Measurements from ENCODE around the gene NGDN. TPM values are rescaled to one million over a fixed set of nuclear protein-coding genes. Genes with fewer than 3 reads are reported as not detected.

Gene NGDN
- total RNA-seq, 6 experiments from 2014 or later = 12.0 to 16.5 (median 14.3) TPM

- DNase-seq = no peak
- no peak overlapping the region for H3K27ac ChIP-seq
- ATAC-seq = no peak
- H3K27me3 ChIP-seq = no peaks in the 10 kb centered on the region
- H3K4me3 ChIP-seq = no peak overlapping the region
- H3K4me1 ChIP-seq = no peaks in the 10 kb centered on the region
- TF ChIP-seq POLR2A (IDR thresholded peaks at IDR 0.05) = no peak
- no peak for TF ChIP-seq CTCF (IDR thresholded peaks at IDR 0.05)
- intact Hi-C loops (cut with DNase I) = no loop called here
- H3K36me3 ChIP-seq = no peaks in the 10 kb centered on the region
- no peaks in the 10 kb centered on the region for H3K9me3 ChIP-seq
Measured at GRCh38 chr14:23464700-23465099, 4.8 kb upstream of the NGDN start.

- H3K36me3 ChIP-seq = no peaks in the 10 kb centered on the region
- no peak overlapping the region for H3K27ac ChIP-seq
- H3K27me3 ChIP-seq = no peaks in the 10 kb centered on the region
- whole genome bisulfite sequencing (ENCODE audit: insufficient coverage, low coverage, low lambda C conversion rate, missing lambda C conversion rate) = 87% methylated on average over 3 of the region's 3 CpGs
- DNase-seq (no peak), ATAC-seq (no peak)
- H3K4me1 ChIP-seq = peaks cover 0 to 3% (median 0%) of the 10 kb centered on the region in 4 donors
- intact Hi-C loops (cut with DNase I) = no loop called here
- no peak for TF ChIP-seq POLR2A (IDR thresholded peaks at IDR 0.05)
- no peak for TF ChIP-seq CTCF (IDR thresholded peaks at IDR 0.05)
- H3K4me3 ChIP-seq = no peak overlapping the region
- no peaks in the 10 kb centered on the region for H3K9me3 ChIP-seq
Measured at GRCh38 chr14:23465261-23465660, 4.2 kb upstream of the NGDN start.

GRCh38 chr14:23468704-23469126, 788 bp upstream of the NGDN start:
- no peaks in the 10 kb centered on the region for H3K9me3 ChIP-seq
- peak in 1 of 4 donors; percentile 34 for ATAC-seq
- peak overlapping the region; percentile 47 to 92 (median 85) for H3K4me3 ChIP-seq
- intact Hi-C loops (cut with DNase I) = no loop called here
- peak overlapping the region in 2 of 3 donors; percentile 16 to 61 for H3K27ac ChIP-seq
- H3K4me1 ChIP-seq = peaks cover 0 to 7% (median 2%) of the 10 kb centered on the region in 4 donors
- TF ChIP-seq CTCF (IDR thresholded peaks at IDR 0.05) (no peak), POLR2A (IDR thresholded peaks at IDR 0.05) (no peak)
- peaks cover 0 to 26% (median 9%) of the 10 kb centered on the region in 4 donors for H3K36me3 ChIP-seq
- no peak for DNase-seq
- 72% methylated on average over 15 of the region's 15 CpGs for WGBS (ENCODE audit: insufficient coverage, low coverage, low lambda C conversion rate, missing lambda C conversion rate)
- H3K27me3 ChIP-seq = no peaks in the 10 kb centered on the region

GRCh38 chr14:23469906-23470403, 452 bp downstream of the NGDN start:
- H3K4me1 ChIP-seq = peaks cover 0 to 7% (median 2%) of the 10 kb centered on the region in 4 donors
- H3K27ac ChIP-seq = peak overlapping the region; percentile 45 to 70 (median 64)
- peak; percentile 1 to 4 (median 2) for ATAC-seq
- H3K36me3 ChIP-seq = peaks cover 2 to 39% (median 11%) of the 10 kb centered on the region in 4 donors
- WGBS (ENCODE audit: insufficient coverage, low coverage, low lambda C conversion rate, missing lambda C conversion rate) = 3% methylated on average over 8 of the region's 11 CpGs
- no peaks in the 10 kb centered on the region for H3K27me3 ChIP-seq
- no peak for DNase-seq
- TF ChIP-seq CTCF (IDR thresholded peaks at IDR 0.05) (no peak), POLR2A (IDR thresholded peaks at IDR 0.05) (no peak)
- no peaks in the 10 kb centered on the region for H3K9me3 ChIP-seq
- intact Hi-C loops (cut with DNase I) = no loop called here
- H3K4me3 ChIP-seq = peak overlapping the region; percentile 83 to 92 (median 85)

GRCh38 chr14:23470947-23471346, 1.4 kb downstream of the NGDN start:
- no peak for TF ChIP-seq CTCF (IDR thresholded peaks at IDR 0.05)
- no peak for TF ChIP-seq POLR2A (IDR thresholded peaks at IDR 0.05)
- no peak overlapping the region for H3K4me3 ChIP-seq
- peaks cover 7 to 49% (median 18%) of the 10 kb centered on the region in 4 donors for H3K36me3 ChIP-seq
- no peak for ATAC-seq
- H3K27me3 ChIP-seq = no peaks in the 10 kb centered on the region
- H3K27ac ChIP-seq = no peak overlapping the region
- no peaks in the 10 kb centered on the region for H3K9me3 ChIP-seq
- 91% methylated on average over 1 of the region's 1 CpG for WGBS (ENCODE audit: insufficient coverage, low coverage, low lambda C conversion rate, missing lambda C conversion rate)
- peaks cover 0 to 7% (median 2%) of the 10 kb centered on the region in 4 donors for H3K4me1 ChIP-seq
- DNase-seq = no peak
- intact Hi-C loops (cut with DNase I) = no loop called here
